GM20000 (cell line): ENCODE results near the gene CYP27A1.

Source experiments
- DNase-seq: peaks from one replicate; pipeline ENCODE4 v3.0.0; 2012; ENCODE audit warnings: low spot score
- CTCF ChIP-seq: IDR thresholded peaks from 2 replicates; pipeline ENCODE4 v1.5.1; 2012; ENCODE audit warnings: mild to moderate bottlenecking, control low read depth; ENCODE audit errors: extremely low read depth, missing control alignments

The CYP27A1 gene

GRCh38 chr2:218805627-218806026, 23.7 kb downstream of the CYP27A1 start:
- DNase-seq: no peak
- no peak for TF ChIP-seq CTCF

- TF ChIP-seq CTCF: no peak
- DNase-seq: no peak
These were observed 24.5 kb downstream of the CYP27A1 start for GRCh38 chr2:218806346-218806978.

GRCh38 chr2:218807626-218808025, 25.7 kb downstream of the CYP27A1 start:
- no peak for DNase-seq
- TF ChIP-seq CTCF: no peak

- DNase-seq: no peak
- no peak for TF ChIP-seq CTCF
These were observed 27.6 kb downstream of the CYP27A1 start for GRCh38 chr2:218809515-218809914.

GRCh38 chr2:218810256-218810655, 28.3 kb downstream of the CYP27A1 start:
- DNase-seq: no peak
- TF ChIP-seq CTCF: no peak

- no peak for TF ChIP-seq CTCF
- no peak for DNase-seq
These were observed 29.4 kb downstream of the CYP27A1 start for GRCh38 chr2:218811382-218811781.

- no peak for DNase-seq
- no peak for TF ChIP-seq CTCF
These were observed 30.3 kb downstream of the CYP27A1 start for GRCh38 chr2:218812096-218812815.
